ENCODE results near the gene KHSRP.

DNA sequence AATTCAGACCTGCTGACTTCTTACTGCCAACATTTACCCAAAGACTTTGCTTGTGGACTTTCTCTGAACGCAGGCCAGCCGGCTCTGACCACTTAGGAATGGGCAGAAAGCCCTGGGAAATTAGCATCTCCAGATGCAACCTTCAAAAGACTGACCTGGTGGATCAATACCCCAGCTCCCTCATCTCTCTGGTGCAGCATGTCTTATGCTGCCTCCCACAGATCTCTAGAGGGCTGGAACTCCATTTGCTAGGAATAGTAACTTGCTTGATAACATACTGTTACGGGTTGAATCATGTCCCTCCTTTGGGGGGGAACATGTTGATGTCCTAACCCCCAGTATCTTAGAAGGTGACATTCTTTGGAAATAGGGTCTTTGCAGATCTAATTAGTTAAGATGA, 21.8 kb upstream of the KHSRP start:
- TF ChIP-seq, protein P1, sequence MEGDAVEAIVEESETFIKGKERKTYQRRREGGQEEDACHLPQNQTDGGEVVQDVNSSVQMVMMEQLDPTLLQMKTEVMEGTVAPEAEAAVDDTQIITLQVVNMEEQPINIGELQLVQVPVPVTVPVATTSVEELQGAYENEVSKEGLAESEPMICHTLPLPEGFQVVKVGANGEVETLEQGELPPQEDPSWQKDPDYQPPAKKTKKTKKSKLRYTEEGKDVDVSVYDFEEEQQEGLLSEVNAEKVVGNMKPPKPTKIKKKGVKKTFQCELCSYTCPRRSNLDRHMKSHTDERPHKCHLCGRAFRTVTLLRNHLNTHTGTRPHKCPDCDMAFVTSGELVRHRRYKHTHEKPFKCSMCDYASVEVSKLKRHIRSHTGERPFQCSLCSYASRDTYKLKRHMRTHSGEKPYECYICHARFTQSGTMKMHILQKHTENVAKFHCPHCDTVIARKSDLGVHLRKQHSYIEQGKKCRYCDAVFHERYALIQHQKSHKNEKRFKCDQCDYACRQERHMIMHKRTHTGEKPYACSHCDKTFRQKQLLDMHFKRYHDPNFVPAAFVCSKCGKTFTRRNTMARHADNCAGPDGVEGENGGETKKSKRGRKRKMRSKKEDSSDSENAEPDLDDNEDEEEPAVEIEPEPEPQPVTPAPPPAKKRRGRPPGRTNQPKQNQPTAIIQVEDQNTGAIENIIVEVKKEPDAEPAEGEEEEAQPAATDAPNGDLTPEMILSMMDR (IDR thresholded peaks at IDR 0.05; ENCODE audit: low read depth, low read length, poor library complexity, severe bottlenecking), result no peak
- no peak for TF ChIP-seq EZH2phosphoT487 (IDR thresholded peaks at IDR 0.05; ENCODE audit: borderline replicate concordance, low read length)
